Thyroid gland (tissue), 4 donors: ENCODE results near the gene RHBDF1. TPM values are rescaled to one million over a fixed set of nuclear protein-coding genes. Genes with fewer than 3 reads are reported as not detected.

Experiments used
- DNase-seq, 2 donors: peaks; one replicate each; pipeline ENCODE4 v3.0.0-alpha.2; 2019
- H3K27ac ChIP-seq, 3 donors: fragments of 200-600 bp; sonication (generic); 1 replicate in 2 of 3; 2 replicates in 1 of 3; pipeline ENCODE4 v1.5.1; 2016 to 2019; ENCODE audit warnings: mild to moderate bottlenecking in 1 of 3, moderate library complexity in 1 of 3
- H3K27me3 ChIP-seq: fragments of 200-600 bp; sonication (generic); one replicate; pipeline ENCODE4 v1.5.1; 2019
- H3K36me3 ChIP-seq, 2 donors: fragments of 200-600 bp; sonication (generic); one replicate each; pipeline ENCODE4 v1.5.1; 2016 to 2019
- H3K4me1 ChIP-seq, 2 donors: fragments of 200-600 bp; sonication (generic); one replicate each; pipeline ENCODE4 v1.5.1; 2017 to 2019
- H3K4me3 ChIP-seq, 3 donors: fragments of 200-600 bp; sonication (generic); replicated peaks in 1 of 3; 1 replicate in 2 of 3; 2 replicates in 1 of 3; pipeline ENCODE4 v1.5.1; 2016; ENCODE audit warnings: mild to moderate bottlenecking in 1 of 3
- H3K9me3 ChIP-seq: fragments of 200-600 bp; sonication (generic); one replicate; pipeline ENCODE4 v1.5.1; 2017
- POLR2A ChIP-seq, 2 donors: fragments of 450-650 bp; IDR thresholded peaks; one replicate each; pipeline ENCODE4 v1.6.1; 2017; ENCODE audit warnings: antibody characterized with exemption in 2 of 2, mild to moderate bottlenecking in 2 of 2, moderate library complexity in 1 of 2
- WGBS, 2 donors: methylation state at CpG; one replicate each; pipeline ENCODE4 v1.1.5; 2017; 5-methylcytosine and 5-hydroxymethylcytosine counted together
- intact Hi-C: fragments of 100-400 bp; cut with DNase I; formaldehyde crosslinking; loops from one replicate; pipeline ENCODE4 v1.15.1; 2023
- total RNA-seq, 4 donors: library from RNA; depleted of rRNA; stranded (reverse); fragments of >200 nt; gene quantifications; one replicate each; pipeline ENCODE4 v1.2.3, GENCODE V29; 2016
- TF ChIP-seq, protein P1 (sequence below), 6 experiments: fragments of 200-600 bp in 3 of 6; fragments of 450-650 bp in 3 of 6; sonication (generic) in 3 of 6; IDR thresholded peaks; one replicate each; pipeline ENCODE4 v1.5.1; 2016 to 2019; ENCODE audit warnings: antibody characterized with exemption in 6 of 6, mild to moderate bottlenecking in 2 of 6, inconsistent platforms in 1 of 6, moderate library complexity in 1 of 6

RHBDF1 gene
- total RNA-seq, 4 donors from 2014 or later = 20.4 to 35.4 (median 28.4) TPM

DNA sequence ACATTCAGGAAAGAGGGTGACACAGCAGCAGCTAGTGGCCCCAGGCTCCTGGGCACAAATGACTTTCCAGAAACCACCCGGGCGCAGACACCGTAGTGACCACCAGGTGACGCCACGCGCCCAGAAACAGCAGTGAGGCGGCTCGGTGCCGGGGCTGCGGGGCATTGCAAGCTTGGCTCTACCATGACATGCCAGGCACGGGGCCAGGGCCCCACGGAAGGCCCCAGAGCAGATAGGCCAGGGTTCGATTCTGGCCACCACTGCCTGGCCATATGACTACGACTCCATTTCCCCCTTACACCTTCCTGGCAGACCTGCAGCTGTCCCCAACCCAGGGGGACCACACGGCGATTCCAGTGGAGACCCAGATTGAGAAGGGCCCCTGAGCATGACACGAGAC, 6.7 kb downstream of the RHBDF1 start:
- no peak for TF ChIP-seq POLR2A (IDR thresholded peaks at IDR 0.05)
- TF ChIP-seq, protein P1, sequence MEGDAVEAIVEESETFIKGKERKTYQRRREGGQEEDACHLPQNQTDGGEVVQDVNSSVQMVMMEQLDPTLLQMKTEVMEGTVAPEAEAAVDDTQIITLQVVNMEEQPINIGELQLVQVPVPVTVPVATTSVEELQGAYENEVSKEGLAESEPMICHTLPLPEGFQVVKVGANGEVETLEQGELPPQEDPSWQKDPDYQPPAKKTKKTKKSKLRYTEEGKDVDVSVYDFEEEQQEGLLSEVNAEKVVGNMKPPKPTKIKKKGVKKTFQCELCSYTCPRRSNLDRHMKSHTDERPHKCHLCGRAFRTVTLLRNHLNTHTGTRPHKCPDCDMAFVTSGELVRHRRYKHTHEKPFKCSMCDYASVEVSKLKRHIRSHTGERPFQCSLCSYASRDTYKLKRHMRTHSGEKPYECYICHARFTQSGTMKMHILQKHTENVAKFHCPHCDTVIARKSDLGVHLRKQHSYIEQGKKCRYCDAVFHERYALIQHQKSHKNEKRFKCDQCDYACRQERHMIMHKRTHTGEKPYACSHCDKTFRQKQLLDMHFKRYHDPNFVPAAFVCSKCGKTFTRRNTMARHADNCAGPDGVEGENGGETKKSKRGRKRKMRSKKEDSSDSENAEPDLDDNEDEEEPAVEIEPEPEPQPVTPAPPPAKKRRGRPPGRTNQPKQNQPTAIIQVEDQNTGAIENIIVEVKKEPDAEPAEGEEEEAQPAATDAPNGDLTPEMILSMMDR (IDR thresholded peaks at IDR 0.05) = peak; percentile 81 to 99 (median 96)
- Histone ChIP-seq H3K4me1 (peaks cover 22 to 45% of the 10 kb centered on the region in 2 donors), H3K9me3 (no peaks in the 10 kb centered on the region), H3K27ac (no peak overlapping the region), H3K4me3 (no peak overlapping the region), H3K27me3 (no peaks in the 10 kb centered on the region), H3K36me3 (peaks cover 14 to 21% of the 10 kb centered on the region in 2 donors)
- 19 to 61% methylated on average over 5 to 16 of the region's 17 CpGs for WGBS, 2 donors
- DNase-seq = peak; percentile 84 to 88
- intact Hi-C loops = no loop called here

DNA sequence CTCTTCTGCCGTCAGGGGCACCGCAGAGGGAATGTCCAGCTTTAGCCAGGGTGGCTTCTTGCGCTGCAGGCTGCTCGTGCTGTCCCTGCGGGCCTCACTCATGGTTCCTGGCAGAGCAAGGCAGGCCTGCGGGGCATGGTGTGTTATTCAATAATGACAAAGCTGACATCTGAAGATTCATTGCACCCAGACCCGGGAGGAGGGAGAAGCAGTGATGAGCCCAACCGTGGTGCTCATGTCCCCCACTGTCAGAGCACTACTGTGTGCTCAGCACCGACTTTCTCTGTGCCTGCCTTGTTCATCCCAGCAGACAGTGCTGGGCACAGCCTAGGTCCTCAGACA, 7.5 kb downstream of the RHBDF1 start:
- no peak for DNase-seq
- TF ChIP-seq, protein P1 (IDR thresholded peaks at IDR 0.05) = no peak
- TF ChIP-seq POLR2A (IDR thresholded peaks at IDR 0.05) = no peak
- H3K27me3 ChIP-seq = no peaks in the 10 kb centered on the region
- H3K4me1 ChIP-seq = peaks cover 21 to 39% of the 10 kb centered on the region in 2 donors
- H3K36me3 ChIP-seq = peaks cover 21 to 28% of the 10 kb centered on the region in 2 donors
- no peak overlapping the region for H3K4me3 ChIP-seq
- WGBS, 2 donors = 91 to 93% methylated on average over 7 to 8 of the region's 9 CpGs
- H3K9me3 ChIP-seq = no peaks in the 10 kb centered on the region
- intact Hi-C loops = no loop called here
- no peak overlapping the region for H3K27ac ChIP-seq

DNA sequence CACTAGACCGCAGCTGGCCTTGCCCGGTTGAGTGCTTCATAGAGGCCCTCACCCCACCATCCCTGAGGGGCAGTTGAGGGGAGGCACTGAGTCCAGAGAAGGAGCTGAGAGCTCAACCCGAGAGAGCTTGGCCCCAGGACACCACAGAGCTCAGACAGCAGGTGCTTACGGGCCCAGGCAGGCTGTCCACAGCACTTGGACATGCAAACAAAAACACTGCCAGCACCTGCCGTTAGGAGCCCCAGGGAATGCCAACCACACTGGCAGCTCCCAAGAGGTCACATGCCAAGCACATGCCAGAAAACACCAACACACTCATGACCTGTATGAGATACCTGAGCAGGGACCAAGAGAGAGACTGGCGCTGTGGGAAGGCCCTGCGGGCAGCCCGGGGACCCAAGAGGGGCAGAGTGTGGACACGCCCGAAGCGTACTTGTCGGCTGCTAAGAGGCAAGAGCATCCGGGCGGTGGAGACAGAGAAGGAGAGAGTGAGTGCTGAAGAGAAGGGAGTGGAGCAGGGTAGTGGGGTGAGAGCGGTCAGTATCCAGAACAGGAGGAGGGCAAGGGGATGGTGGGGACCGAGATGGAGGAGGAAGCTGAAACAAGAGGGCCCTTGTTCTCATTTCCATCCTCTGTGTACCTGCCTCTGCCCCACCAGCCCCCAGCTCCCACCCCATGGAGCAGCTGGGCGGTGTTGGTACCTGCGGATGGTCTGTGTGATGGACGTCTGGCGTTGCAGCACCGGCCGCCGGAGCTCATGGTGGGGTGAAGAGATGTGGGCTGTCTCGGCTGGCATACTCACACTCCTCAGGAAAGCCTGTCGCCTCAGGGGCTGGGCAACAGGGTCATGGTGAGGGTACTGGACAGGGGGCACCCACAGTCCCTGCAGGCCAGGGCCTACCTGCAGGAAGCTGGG, 8.2 kb downstream of the RHBDF1 start:
- Histone ChIP-seq H3K27me3 (no peaks in the 10 kb centered on the region), H3K4me3 (no peak overlapping the region), H3K4me1 (peaks cover 21 to 36% of the 10 kb centered on the region in 2 donors), H3K27ac (no peak overlapping the region), H3K36me3 (peaks cover 21 to 28% of the 10 kb centered on the region in 2 donors), H3K9me3 (no peaks in the 10 kb centered on the region)
- 81 to 82% methylated on average over 15 to 24 of the region's 25 CpGs for WGBS, 2 donors
- peak; percentile 84 to 88 for DNase-seq
- TF ChIP-seq, protein P1 (IDR thresholded peaks at IDR 0.05) = no peak
- no peak for TF ChIP-seq POLR2A (IDR thresholded peaks at IDR 0.05)
- intact Hi-C loops = no loop called here

DNA sequence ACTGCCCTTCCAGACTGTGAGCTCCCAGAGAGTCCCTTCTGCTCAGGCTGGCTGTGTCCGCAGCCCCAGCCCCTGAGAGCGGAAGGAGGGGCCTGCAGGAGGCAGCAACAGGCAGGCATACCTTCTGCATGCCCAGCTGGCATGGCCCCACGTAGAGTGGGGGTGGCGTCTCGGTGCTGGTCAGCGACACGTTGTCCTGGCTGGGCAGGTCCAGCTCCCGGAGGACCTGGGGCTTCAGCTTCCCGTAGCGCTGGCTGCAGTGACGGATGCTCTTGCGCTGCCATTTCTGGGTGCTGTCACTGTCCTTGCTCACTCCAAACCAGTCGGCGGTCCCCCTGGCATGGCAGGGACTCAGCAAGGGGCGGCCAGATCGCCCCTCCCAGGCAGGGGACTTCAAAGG, 9.0 kb downstream of the RHBDF1 start:
- WGBS, 2 donors = 82 to 90% methylated on average over 3 to 10 of the region's 16 CpGs
- Histone ChIP-seq H3K27me3 (no peaks in the 10 kb centered on the region), H3K36me3 (peaks cover 26 to 33% of the 10 kb centered on the region in 2 donors), H3K4me1 (peaks cover 21 to 33% of the 10 kb centered on the region in 2 donors), H3K4me3 (no peak overlapping the region), H3K27ac (no peak overlapping the region), H3K9me3 (no peaks in the 10 kb centered on the region)
- intact Hi-C loops = no loop called here
- TF ChIP-seq POLR2A (IDR thresholded peaks at IDR 0.05) = no peak
- TF ChIP-seq, protein P1 (IDR thresholded peaks at IDR 0.05) = no peak
- no peak for DNase-seq

DNA sequence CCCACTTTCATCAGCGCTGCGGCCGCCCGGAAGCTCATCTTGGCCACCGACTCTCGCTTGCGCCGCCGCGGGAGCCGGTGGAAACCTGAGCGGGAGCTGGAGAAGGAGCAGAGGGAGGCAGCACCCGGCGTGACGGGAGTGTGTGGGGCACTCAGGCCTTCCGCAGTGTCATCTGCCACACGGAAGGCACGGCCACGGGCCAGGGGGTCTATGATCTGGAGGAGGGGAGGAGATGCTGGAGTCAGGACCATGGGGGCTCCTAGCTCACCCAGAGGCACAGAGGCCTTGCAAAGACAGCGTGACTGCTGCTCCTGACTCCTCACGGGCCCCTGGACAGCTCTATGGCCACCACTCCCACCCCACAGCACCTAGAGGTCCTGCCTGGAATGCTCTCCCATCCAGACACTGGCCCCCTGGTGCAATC, 9.5 kb downstream of the RHBDF1 start:
- 96 to 97% methylated on average over 19 to 21 of the region's 21 CpGs for WGBS, 2 donors
- no peak overlapping the region for H3K4me3 ChIP-seq
- no peaks in the 10 kb centered on the region for H3K27me3 ChIP-seq
- intact Hi-C loops = no loop called here
- peaks cover 31 to 33% of the 10 kb centered on the region in 2 donors for H3K36me3 ChIP-seq
- DNase-seq = no peak
- H3K27ac ChIP-seq = no peak overlapping the region
- peaks cover 16 to 28% of the 10 kb centered on the region in 2 donors for H3K4me1 ChIP-seq
- TF ChIP-seq, protein P1 (IDR thresholded peaks at IDR 0.05) = no peak
- no peak for TF ChIP-seq POLR2A (IDR thresholded peaks at IDR 0.05)
- H3K9me3 ChIP-seq = no peaks in the 10 kb centered on the region
